ENCODE results near the gene VAMP5.

VAMP5 gene

GRCh38 chr2:85594715-85595300 lies 10.6 kb downstream of the VAMP5 start:
- Histone ChIP-seq H2AFZ (peak overlapping the region; percentile 86), H3K27me3 (ENCODE audit: control insufficient read depth, insufficient read depth, low read length) (no peaks in the 10 kb centered on the region), H3K9ac (peak overlapping the region; percentile 32), H3K9me3 (ENCODE audit: control insufficient read depth, low read length) (no peaks in the 10 kb centered on the region), H3K27ac (peak overlapping the region; percentile 86), H3K4me2 (ENCODE audit: low read length) (peak overlapping the region; percentile 89), H3K79me2 (peaks cover 35% of the 10 kb centered on the region), H3K4me1 (peaks cover 15% of the 10 kb centered on the region), H3K4me3 (ENCODE audit: low read depth, low read length) (peak overlapping the region; percentile 86), H3K36me3 (ENCODE audit: control insufficient read depth, insufficient read depth, low read length) (no peaks in the 10 kb centered on the region)
- TF ChIP-seq CTCF (IDR thresholded peaks at IDR 0.05): no peak

- peak within 1 kb of the TSS; percentile 86 for H2AFZ ChIP-seq
- H3K79me2 ChIP-seq: peaks cover 29% of the 10 kb centered on the region
- no peaks in the 10 kb centered on the region for H3K9me3 ChIP-seq (ENCODE audit: control insufficient read depth, low read length)
- peak within 1 kb of the TSS; percentile 86 for H3K27ac ChIP-seq
- peak within 1 kb of the TSS; percentile 32 for H3K9ac ChIP-seq
- peak within 1 kb of the TSS; percentile 89 for H3K4me2 ChIP-seq (ENCODE audit: low read length)
- peak within 1 kb of the TSS; percentile 86 for H3K4me3 ChIP-seq (ENCODE audit: low read depth, low read length)
- no peaks in the 10 kb centered on the region for H3K27me3 ChIP-seq (ENCODE audit: control insufficient read depth, insufficient read depth, low read length)
- H3K4me1 ChIP-seq: peaks cover 15% of the 10 kb centered on the region
- no peak for TF ChIP-seq CTCF (IDR thresholded peaks at IDR 0.05)
- H3K36me3 ChIP-seq (ENCODE audit: control insufficient read depth, insufficient read depth, low read length): no peaks in the 10 kb centered on the region
Observed at GRCh38 chr2:85595301-85596025, 11.2 kb downstream of the VAMP5 start, which contains the start of gene RNF181. Gene RNF181, plus strand, starts transcription at chr2:85595745. Its CDS starts 19 bp downstream, at chr2:85595764.

- Histone ChIP-seq H3K79me2 (peaks cover 26% of the 10 kb centered on the region), H3K27me3 (ENCODE audit: control insufficient read depth, insufficient read depth, low read length) (no peaks in the 10 kb centered on the region), H3K27ac (peak overlapping the region; percentile 86), H2AFZ (peak overlapping the region; percentile 81), H3K4me2 (ENCODE audit: low read length) (peak overlapping the region; percentile 89), H3K36me3 (ENCODE audit: control insufficient read depth, insufficient read depth, low read length) (no peaks in the 10 kb centered on the region), H3K4me1 (peaks cover 15% of the 10 kb centered on the region), H3K9me3 (ENCODE audit: control insufficient read depth, low read length) (no peaks in the 10 kb centered on the region), H3K4me3 (ENCODE audit: low read depth, low read length) (peak overlapping the region; percentile 86), H3K9ac (no peak overlapping the region)
- TF ChIP-seq CTCF (IDR thresholded peaks at IDR 0.05): no peak
Observed at GRCh38 chr2:85596026-85596333, 11.7 kb downstream of the VAMP5 start.

GRCh38 chr2:85596486-85597143 lies 12.4 kb downstream of the VAMP5 start:
- Histone ChIP-seq H3K36me3 (ENCODE audit: control insufficient read depth, insufficient read depth, low read length) (no peaks in the 10 kb centered on the region), H3K27me3 (ENCODE audit: control insufficient read depth, insufficient read depth, low read length) (no peaks in the 10 kb centered on the region), H2AFZ (no peak overlapping the region), H3K27ac (no peak overlapping the region), H3K4me1 (peaks cover 18% of the 10 kb centered on the region), H3K4me2 (ENCODE audit: low read length) (peak overlapping the region; percentile 89), H3K79me2 (peaks cover 20% of the 10 kb centered on the region), H3K4me3 (ENCODE audit: low read depth, low read length) (peak overlapping the region; percentile 86), H3K9me3 (ENCODE audit: control insufficient read depth, low read length) (no peaks in the 10 kb centered on the region), H3K9ac (no peak overlapping the region)
- TF ChIP-seq CTCF (IDR thresholded peaks at IDR 0.05): no peak
